ENCODE measurements around the gene DDHD1.
"Not testable (repeated sequence)": the region's sequence is repeated elsewhere in the genome, so short reads cannot be mapped to it uniquely, and the experiment has no call there.

DDHD1 gene

DNA sequence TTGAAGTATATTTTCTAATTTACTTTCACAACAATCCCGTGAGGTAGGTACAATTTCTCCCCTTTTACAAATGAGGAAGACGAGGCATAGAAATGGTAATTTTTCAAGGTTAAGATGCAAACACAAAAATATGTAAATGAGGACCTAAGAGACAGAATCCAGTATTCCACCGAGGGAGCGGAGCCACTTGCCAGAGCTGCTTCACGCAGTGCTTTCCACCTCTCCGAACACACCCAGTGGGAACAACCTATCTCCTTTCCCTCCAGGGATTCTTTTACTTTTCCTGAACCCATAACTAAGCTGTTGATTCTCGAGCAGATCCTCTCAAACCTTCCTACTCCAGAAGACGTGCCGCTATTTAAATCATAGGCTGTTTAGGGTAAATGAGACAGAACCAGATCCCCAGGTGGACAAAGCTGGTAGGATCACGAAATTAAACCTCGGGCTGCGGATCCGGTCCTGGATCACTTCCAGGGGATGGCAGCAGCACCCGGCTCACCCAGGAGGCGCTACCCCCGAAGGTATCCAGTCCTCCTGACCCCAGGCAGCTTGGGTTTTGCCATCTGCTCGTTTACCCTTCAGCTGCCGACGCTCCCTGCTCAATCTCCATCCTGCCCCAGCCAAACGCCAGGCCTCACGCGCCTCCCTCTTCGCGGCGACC, 1.5 kb downstream of the DDHD1 start:
- no peak for DNase-seq

DNA sequence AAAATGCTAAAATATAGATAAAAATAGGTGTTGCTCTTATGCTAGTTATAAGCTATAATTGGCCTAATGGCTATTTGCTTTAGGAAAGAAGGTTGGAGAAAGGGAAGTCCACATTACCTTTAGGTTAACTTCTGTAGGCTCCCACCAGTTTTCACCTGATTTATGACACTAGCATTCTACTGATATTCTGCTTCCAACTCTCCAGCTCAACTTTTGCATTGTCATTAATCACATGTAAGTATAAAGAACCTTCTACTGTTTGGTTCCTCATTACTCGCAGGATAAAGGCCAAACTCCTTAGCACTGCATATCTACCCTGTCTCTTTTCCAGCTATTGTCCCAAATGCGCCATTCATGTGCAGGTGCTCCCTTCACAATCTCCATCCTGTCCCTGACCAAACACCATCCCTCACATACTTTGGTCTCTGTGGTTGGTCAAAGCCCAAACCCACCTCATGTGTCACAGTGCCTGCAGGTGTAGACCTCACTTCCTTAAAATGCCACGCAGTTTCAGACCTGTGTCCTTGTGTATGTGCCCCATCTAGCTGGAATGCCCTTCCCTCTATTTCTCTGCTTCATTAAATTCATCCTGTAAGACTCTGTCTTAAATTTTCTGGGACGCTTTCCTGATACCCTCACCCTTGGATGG, 3.3 kb downstream of the DDHD1 start:
- no peak for DNase-seq

DNA sequence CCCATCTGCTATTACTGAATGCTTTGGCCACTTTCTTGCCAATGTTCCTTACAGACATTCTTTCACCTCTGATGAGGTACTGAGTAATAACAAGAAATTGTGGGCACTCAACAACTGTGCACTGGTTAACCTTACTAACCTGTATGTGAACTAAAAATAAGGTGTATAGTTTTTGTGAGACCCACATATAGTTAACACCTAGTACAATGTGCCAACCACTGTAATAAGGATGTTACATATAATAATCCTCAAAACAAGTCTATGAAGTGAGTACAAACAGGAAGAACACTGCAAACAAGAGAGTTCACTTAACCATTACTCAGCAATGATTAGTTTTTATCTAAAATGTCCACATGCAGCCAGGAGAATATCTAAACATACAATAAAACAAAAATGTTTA, 4.5 kb downstream of the DDHD1 start:
- no peak for DNase-seq

DNA sequence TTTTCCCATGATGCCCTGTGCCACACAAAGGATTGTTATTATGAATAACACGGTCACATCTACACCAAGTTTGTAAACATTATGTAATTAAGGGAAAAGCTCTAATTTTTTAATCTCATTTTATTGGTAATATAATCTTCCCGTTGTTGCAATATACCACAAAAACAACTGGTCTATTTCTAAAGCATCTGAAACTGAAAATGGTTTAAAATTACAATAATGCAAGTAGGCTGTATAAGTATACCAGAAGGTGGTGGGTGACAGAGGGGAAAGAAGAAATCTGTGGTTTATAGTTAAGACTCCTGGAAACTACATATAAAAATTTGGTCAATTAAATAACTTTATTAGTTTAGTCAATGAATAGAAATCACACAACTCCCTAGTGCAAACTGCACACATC, 5.2 kb downstream of the DDHD1 start:
- DNase-seq, result no peak

DNA sequence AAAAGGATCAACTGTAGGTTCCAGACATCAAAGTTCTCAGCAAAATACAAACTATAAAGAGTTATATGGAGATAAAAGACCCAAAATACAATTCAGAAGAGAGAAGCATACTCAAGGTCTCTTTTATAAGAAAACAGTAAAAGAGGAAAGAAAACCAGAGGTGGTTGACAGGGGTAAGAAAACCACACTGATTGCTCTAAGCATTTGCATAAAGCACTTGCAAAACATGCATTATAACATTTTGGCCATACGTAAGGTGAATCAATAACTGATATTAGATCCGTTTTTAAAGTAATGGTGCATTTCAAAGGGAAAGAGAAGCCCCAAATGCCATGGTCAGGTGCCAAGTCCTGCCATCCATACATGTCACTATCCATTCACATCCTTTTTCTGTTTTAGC, 5.9 kb downstream of the DDHD1 start:
- no peak for DNase-seq

DNA sequence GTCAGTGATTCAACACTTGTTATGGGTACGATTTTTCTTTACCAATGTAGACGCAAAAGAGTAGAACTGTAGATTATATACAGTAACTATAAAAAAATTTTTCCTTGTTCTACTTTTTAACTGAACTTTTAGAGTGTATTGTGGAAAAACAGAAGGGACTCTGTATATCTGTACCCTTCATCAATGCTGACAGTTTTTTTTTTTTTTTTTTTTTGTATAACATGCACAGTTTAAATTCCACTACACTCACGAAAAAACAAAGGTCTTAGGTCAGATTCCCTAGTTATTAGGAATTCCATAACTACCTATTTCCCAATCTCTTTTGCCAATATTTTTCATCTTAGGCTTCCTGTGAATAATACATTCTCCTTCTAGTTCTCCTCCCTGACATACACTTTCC, 6.4 kb downstream of the DDHD1 start:
- DNase-seq, result no peak

DNA sequence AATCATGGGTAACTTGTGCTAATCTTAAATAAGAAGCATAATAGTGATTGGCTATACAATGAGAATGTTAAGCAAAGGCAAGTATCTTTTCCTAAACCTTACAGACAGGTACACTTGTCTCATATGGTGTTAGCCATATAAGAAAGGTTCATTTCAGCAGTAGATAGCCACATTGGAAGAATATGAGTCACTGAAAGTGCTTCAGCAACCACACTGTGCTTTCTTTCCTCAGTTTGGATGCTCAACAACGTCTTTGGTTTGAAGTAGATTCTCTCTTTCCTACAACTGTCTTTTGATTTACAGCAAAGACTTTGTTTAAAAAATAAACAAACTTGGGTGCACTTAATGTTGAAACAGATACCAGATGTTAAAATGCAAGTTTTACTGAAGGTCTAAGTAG, 8.9 kb downstream of the DDHD1 start:
- no peak for DNase-seq

DNA sequence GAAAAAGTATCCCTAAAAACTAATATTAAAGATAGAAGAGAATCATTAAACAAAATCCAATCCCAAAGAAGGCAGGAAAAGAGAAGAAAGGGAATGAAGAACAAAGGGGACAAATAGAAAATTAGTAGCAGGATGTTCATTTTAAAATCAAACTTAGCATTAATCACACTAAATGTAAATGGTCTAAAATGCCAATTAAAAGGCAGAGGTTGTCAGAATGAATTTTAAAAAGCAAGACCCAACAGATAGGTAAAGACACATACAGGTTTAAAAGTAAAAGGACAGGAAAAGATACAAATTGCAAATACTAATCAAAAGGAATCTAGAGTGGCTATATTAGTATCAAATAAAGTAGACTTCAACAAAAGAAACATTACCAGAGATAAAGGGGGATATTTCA, 12.5 kb downstream of the DDHD1 start:
- no peak for DNase-seq

DNA sequence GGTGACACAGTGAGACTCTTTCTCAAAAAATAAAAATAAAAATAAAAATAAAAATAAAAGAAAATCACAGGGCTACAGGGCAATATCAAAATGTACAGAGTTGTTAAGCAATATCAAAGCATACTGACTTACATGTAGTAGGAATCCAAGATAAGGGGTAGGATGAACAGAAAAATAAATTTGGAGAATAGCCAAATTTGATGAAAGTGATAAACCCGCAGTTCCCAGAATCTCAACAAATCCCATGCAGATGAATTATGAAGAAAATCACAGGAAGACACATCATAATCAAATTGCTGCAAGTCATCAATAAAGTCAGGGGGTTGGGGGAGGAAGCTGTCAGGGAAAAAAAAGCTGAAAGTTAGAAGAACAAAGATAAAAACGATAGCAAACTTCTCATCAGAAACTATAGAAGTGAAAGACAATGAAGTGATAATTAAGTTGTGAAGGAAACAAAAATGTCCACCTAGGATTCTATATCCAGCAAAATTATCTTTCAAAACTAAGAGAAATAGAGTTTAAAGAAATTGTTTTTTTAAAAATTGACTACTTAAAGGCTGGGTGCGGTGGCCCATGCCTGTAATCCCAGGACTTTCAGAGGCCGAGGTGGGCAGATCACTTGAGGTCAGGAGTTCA, 15.4 kb downstream of the DDHD1 start:
- DNase-seq, result no peak

DNA sequence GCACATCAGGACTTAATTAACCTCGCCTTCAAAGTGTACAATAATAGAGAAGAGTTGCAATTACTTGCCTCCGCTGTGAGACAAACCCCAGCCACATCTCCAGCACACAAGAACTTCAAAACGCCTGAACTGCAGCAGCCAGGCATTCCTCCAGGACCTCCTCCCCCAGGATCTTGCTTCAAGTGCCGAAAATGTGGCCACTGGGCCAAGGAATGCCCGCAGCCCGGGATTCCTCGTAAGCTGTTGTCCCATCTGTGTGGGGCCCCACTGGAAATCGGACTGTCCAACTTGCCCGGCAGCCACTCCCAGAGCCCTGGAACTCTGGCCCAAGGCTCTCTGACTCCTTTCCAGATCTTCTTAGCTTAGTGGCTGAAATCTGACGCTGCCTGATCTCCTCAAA, 22.6 kb downstream of the DDHD1 start:
- not testable (repeated sequence) for DNase-seq

DNA sequence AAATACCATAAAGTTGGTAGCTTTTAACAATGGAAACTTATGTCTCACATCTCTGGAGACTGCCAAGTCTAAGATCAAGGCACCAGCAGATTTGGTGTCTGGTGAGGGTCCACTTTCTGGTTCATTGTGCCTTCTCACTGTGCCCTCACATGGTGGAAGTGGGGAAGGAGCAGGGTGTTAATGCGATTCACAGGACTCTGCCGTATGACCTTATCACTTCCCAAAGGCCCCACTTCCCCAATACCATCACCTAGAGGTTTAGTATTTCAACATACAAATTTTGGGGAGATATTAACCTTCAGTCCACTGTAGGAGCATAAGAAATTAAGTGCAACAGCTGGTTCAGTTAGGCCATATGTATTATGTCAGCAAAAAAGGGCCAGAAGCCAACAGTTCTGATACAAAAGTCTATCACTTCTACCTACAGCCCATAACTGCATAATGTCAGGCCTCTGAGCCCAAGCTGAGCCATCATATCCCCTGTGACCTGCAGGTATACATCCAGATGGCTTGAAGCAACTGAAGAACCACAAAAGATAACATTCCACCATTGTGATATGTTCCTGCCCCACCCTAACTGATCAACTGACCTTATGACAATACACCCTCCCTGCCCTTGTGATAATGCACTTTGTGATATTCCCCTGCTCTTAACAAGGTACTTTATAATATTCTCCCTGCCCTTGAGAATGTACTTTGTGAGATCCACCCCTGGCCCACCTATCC, 24.7 kb downstream of the DDHD1 start:
- no peak for DNase-seq

DNA sequence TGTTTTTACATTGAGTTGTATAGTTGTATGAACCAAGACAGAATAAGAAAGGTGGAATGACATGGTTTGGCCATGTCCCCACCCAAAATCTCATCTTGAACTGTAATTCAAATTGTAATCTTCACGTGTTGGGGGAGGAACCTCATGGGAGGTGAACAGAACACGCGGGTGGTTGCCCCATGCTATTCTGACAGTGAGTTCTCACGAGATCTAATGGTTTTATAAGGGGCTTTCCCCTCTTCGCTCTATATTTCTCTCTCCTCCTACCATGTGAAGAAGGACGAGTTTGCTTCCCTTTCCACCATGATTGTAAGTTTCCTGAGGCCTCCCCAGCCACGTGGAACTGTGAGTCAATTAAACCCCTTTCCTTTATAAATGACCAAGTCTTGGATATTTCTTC, 25.3 kb downstream of the DDHD1 start:
- no peak for DNase-seq

DNA sequence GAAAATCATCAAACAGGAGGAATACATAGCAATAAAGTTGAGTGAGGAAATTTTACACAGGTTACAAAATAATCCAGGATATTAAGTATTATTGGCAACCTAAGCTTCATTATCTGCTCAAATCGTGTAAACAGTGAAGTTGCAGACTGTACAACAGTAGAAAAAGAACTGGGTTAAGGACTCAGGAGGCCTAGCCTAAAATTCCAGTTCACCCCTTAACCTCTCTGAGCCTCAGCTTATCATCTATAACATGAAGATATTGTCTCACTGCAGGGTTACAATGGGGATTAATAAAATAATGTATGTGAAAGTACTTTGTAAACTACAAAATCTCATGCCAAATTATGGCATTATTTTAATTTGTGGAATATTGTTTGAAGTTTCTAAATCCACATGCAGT, 26.0 kb downstream of the DDHD1 start:
- DNase-seq, result no peak

DNA sequence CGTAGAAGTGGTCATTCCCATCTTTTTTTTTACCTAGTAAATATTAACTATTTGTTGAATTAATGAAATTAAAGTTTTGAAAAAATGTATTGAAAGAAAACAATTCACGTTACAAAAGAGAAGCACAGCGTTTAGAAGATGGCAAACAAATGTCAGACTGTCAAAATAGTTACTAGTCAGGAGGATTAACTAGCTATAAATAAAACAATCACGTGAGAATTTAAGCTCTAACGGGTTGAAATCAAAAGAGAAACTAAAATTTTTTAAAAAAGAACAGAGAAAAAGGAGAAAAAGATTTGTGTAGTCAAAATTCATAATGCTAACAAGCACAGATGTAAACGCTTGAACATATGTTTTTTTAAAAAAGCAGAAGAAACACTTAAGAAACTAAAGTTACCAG, 26.4 kb downstream of the DDHD1 start:
- DNase-seq, result no peak

DNA sequence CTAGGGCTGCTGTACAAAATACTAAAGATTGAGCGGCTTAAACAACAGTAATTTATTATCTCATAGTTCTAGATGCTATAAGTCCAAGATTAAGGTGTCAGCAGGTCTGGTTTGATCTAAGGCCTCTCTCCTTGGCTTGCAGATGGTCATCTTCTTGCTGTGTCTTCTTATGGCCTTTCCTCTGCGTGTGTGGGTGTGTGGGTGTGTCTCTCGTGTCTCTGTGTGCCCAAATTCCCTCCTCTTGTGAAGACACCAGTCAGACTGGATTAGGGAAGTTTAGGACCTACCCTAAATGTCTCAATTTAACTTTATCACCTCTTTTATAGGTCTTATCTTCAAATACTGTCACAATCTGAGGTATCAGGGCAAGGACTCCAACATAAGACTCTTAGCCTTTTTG, 28.3 kb downstream of the DDHD1 start:
- no peak for DNase-seq

DNA sequence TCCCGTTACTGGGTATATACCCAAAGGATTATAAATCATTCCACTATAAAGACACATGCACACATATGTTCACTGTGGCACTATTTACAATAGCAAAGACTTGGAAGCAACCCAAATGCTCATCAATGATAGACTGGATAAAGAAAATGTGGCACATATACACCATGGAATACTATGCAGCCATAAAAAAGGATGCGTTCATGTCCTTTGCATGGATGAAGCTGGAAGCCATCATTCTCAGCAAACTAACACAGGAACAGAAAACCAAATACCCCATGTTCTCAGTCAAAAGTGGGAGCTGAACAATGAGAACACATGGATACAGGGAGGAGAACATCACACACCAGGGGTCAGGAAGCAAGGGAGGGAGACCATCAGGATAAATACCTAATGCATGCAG, 31.7 kb downstream of the DDHD1 start:
- not testable (repeated sequence) for DNase-seq

DNA sequence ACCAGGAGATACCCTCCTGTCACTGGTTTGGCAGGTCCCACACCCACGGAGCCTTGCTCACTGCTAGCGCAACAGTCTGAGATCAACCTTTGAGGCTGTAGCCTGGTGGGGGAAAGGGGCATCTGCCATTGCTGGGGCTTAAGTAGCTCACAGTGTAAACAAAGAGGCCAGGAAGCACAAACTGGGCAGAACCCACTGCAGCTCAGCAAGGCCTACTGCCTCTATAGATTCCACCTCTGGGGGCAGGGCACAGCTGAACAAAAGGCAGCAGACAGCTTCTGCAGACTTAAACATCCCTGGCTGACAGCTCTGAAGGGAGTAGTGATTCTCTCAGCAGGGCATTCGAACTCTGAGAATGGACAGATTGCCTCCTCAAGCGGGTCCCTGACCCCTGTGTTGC, 35.6 kb downstream of the DDHD1 start:
- DNase-seq, result not testable (repeated sequence)

DNA sequence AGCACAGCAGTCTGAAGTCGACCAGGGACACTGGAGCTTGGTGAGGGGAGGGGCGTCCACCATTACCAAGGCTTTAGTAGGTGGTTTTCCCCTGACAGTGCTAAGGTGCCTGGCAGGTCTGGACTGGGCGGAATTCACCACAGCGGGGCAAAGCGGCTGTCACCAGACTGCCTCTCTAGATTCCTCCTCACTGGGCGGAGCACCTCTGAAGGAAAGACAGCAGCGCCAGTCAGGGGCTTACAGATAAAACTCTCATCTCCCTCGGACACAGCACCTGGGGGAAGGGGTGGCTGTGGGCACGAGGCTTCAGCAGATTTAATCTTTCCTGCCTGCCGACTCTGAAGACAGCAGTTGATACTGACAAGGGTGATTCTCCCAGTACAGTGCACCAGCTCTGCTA, 39.1 kb downstream of the DDHD1 start:
- no peak for DNase-seq

DNA sequence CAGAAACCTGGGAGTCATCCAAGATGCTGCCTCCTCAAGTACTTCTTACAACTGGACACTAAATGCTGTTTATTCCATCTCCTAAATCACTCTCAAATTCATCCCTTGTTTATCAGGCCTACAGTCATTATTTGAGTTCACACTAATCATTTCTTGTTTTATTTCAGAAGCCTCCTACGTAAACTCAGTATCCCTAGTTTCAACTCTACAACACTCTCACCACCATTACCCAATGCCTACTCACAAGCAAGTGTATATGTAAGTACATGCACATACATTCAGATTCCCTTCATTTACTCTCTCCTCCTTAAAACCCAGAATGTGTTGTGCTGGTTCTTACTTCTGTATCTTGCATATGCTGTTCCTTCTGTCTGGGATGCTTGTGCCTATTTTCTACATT, 43.0 kb downstream of the DDHD1 start:
- no peak for DNase-seq

DNA sequence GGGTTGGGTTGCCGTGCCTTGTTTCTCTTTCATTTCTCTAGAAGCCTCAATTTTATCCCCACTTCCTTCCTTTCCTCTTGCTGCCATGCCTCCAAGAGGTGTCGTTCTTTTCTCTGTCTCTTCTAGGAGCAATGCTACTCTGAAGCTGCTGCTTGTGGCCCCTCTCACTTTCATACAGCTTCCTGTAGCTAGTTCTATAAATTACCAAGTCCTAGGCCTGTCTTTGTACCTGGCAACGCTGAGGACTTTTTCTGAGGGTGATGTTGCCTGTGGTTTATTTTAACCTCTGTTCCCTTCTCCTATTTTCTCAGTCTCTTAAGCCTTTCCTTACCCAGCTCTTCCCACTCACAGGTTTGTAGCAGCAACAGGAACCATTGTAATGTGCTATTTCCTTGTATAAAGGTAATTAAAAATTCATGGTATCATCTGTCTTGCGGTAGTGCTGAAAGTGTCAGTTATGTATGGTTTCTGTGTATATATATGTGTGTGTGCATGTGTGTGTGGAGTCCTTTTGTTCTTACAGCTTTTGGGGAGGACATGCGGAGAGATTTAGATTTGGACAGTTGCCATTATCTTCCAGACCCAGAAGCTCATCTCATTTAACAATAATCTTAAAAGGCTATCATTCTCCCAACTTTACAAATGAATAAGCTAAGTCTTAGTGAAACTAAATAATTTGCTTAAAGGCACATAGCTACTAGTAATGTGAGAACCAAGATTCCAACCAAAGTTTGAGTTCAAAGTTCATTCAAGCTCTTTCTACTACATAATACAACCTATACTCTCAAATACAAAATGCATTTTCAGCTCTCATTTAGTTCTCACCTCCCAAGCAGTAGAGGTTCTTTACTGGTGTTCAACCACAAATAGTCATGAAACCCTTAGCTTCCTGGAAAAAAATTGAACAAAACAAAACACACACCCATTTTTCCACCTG, 43.8 kb downstream of the DDHD1 start:
- DNase-seq, result peak; percentile 68

DNA sequence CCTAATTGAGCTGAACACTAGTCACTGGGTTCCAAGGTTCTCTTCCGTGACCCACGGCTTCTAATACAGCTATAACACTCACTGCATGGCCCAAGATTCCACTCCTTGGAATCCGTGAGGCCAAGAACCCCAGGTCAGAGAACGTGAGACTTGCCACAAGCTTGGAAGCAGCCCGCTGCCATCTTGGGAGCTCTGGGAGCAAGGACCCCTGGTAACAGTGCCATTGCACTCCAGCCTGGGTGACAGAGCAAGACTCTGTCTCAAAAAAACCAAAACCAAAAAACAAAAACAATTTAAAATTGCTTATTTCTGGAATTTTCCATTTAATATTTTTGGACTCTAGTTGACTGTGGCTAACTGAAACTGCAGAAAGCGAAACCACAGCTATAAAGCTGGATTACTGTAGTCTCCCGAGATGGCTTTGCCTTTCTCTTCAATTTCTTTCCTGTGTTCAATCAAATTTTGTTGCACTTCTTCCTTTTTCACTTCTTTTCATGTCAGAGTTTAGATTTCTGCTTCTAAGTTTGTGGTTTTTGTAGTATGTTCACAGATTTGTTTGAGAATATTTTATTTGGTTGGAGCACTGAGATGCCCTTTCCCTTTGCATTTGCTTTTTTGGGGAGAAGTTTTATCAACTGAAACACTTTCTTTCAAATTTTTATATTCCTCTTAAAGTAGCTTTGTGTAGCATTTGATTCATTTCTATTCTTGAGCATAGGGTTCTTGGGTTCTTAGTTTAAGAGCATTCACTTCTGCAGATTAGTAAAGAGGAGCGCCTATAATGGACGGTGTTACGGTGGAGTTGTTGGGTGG, 44.6 kb downstream of the DDHD1 start:
- DNase-seq, result no peak

DNA sequence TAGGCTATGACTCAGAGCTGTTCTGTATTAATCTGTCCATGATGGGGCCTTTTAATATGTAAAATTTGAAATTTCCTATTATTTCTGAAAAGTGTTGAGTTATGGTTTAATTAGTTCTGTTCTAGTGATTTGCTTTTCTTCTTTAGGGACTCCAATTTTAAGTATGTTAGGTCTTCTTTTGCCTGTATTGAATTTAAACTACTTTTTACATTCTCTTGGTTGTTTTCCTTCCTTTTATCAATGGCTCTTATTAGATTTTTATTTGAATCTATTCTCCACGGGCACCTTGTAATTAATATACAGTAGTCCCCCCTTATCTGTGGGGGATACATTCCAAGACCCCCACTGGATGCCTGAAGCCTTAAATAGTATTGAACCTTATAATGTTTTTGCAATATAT, 46.4 kb downstream of the DDHD1 start:
- no peak for DNase-seq
